H9 (cell line): ENCODE data around the gene RBM33. TPM values are rescaled to one million over a fixed set of nuclear protein-coding genes. Genes with fewer than 3 reads are reported as not detected.

Experiments used
- DNase-seq: peaks from one replicate; pipeline ENCODE4 v3.0.0-alpha.2; 2017
- H2AFZ ChIP-seq: one replicate; pipeline ENCODE4 v1.6.1; 2013; ENCODE audit warnings: mild to moderate bottlenecking, low read length, control low read depth, moderate library complexity
- H2AK5ac ChIP-seq: 2 replicates; pipeline ENCODE4 v1.6.1; 2013; ENCODE audit warnings: low read length, control low read depth, mixed read lengths; ENCODE audit not compliant: insufficient read length
- H2BK120ac ChIP-seq: one replicate; pipeline ENCODE4 v1.6.1; 2013; ENCODE audit warnings: low read depth, mild to moderate bottlenecking, low read length, control low read depth, inconsistent platforms; ENCODE audit not compliant: poor library complexity, severe bottlenecking
- H2BK12ac ChIP-seq: 2 replicates; pipeline ENCODE4 v1.6.1; 2013; ENCODE audit warnings: low read length, control low read depth, mixed read lengths, low read depth; ENCODE audit not compliant: insufficient read length
- H2BK15ac ChIP-seq: 2 replicates; pipeline ENCODE4 v1.6.1; 2013; ENCODE audit warnings: low read depth, low read length, control low read depth
- H2BK20ac ChIP-seq: one replicate; pipeline ENCODE4 v1.6.1; 2013; ENCODE audit warnings: low read depth, mild to moderate bottlenecking, low read length, control low read depth, inconsistent platforms; ENCODE audit not compliant: poor library complexity, severe bottlenecking
- H2BK5ac ChIP-seq: 2 replicates; pipeline ENCODE4 v1.6.1; 2013; ENCODE audit warnings: low read length, control low read depth, mixed read lengths; ENCODE audit not compliant: insufficient read length
- H3K14ac ChIP-seq: 2 replicates; pipeline ENCODE4 v1.6.1; 2013; ENCODE audit warnings: low read length, control low read depth; ENCODE audit not compliant: insufficient read depth
- H3K18ac ChIP-seq: 2 replicates; pipeline ENCODE4 v1.6.1; 2013; ENCODE audit warnings: low read depth, mild to moderate bottlenecking, mixed read lengths, low read length, control low read depth; ENCODE audit not compliant: insufficient read length
- H3K23ac ChIP-seq: 2 replicates; pipeline ENCODE4 v1.6.1; 2013; ENCODE audit warnings: low read length, control low read depth, mixed read lengths, low read depth; ENCODE audit not compliant: insufficient read length
- H3K23me2 ChIP-seq: 2 replicates; pipeline ENCODE4 v1.6.1; 2013; ENCODE audit warnings: low read depth, mild to moderate bottlenecking, mixed read lengths, low read length, control low read depth; ENCODE audit not compliant: insufficient read length, poor library complexity, severe bottlenecking
- H3K27ac ChIP-seq: 2 replicates; pipeline ENCODE4 v1.5.1; 2013; ENCODE audit warnings: low read length, control low read depth, mixed read lengths, low read depth; ENCODE audit not compliant: insufficient read length
- H3K27me3 ChIP-seq: 2 replicates; pipeline ENCODE4 v1.6.1; 2013; ENCODE audit warnings: low read length, control low read depth, inconsistent platforms; ENCODE audit not compliant: insufficient read depth
- H3K4ac ChIP-seq: 2 replicates; pipeline ENCODE4 v1.6.1; 2013; ENCODE audit warnings: low read depth, mild to moderate bottlenecking, control low read depth, inconsistent platforms, low read length, moderate library complexity
- H3K4me1 ChIP-seq: 2 replicates; pipeline ENCODE4 v1.6.1; 2013; ENCODE audit warnings: low read length, control low read depth, inconsistent platforms; ENCODE audit not compliant: insufficient read depth
- H3K4me2 ChIP-seq: 2 replicates; pipeline ENCODE4 v1.6.1; 2013; ENCODE audit warnings: low read length, control low read depth, mixed read lengths; ENCODE audit not compliant: insufficient read length, insufficient read depth
- H3K56ac ChIP-seq: 2 replicates; pipeline ENCODE4 v1.6.1; 2013; ENCODE audit warnings: low read depth, mild to moderate bottlenecking, mixed read lengths, low read length, control low read depth; ENCODE audit not compliant: insufficient read length
- H3K79me1 ChIP-seq: 2 replicates; pipeline ENCODE4 v1.6.1; 2013; ENCODE audit warnings: low read depth, mild to moderate bottlenecking, moderate library complexity, low read length, control low read depth, inconsistent platforms; ENCODE audit not compliant: insufficient read depth, poor library complexity, severe bottlenecking
- H3K79me2 ChIP-seq: 2 replicates; pipeline ENCODE4 v1.6.1; 2013; ENCODE audit warnings: low read length, control low read depth, inconsistent platforms; ENCODE audit not compliant: insufficient read depth
- H3K9ac ChIP-seq: 2 replicates; pipeline ENCODE4 v1.6.1; 2013; ENCODE audit warnings: low read length, control low read depth, mixed read lengths; ENCODE audit not compliant: insufficient read length; ENCODE audit errors: extremely low read depth
- H3K9me3 ChIP-seq: one replicate; pipeline ENCODE4 v1.6.1; 2013; ENCODE audit warnings: low read depth, low read length, inconsistent platforms; ENCODE audit not compliant: control insufficient read depth
- H3T11ph ChIP-seq: one replicate; pipeline ENCODE4 v1.6.1; 2013; ENCODE audit warnings: mild to moderate bottlenecking, low read length, control low read depth, inconsistent platforms
- H4K20me1 ChIP-seq: one replicate; pipeline ENCODE4 v1.6.1; 2013; ENCODE audit not compliant: control insufficient read depth, insufficient read length, insufficient read depth
- H4K5ac ChIP-seq: 2 replicates; pipeline ENCODE4 v1.6.1; 2013; ENCODE audit warnings: low read depth, mild to moderate bottlenecking, mixed read lengths, low read length, control low read depth; ENCODE audit not compliant: insufficient read length
- H4K8ac ChIP-seq: replicated peaks from 2 replicates; pipeline ENCODE4 v1.6.1; 2013; ENCODE audit warnings: low read length, control low read depth, mixed read lengths, low read depth; ENCODE audit not compliant: insufficient read length
- H4K91ac ChIP-seq: 2 replicates; pipeline ENCODE4 v1.6.1; 2013; ENCODE audit warnings: low read depth, mild to moderate bottlenecking, moderate library complexity, mixed read lengths, low read length, control low read depth; ENCODE audit not compliant: insufficient read length
- H3K27ac Mint-ChIP-seq, 3 experiments: 2 replicates in 2 of 3; 3 replicates in 1 of 3; pipeline ENCODE4 v1.8.0; 2020 to 2021; ENCODE audit warnings: mixed read lengths in 3 of 3, mild to moderate bottlenecking in 1 of 3, moderate library complexity in 1 of 3
- H3K27me3 Mint-ChIP-seq: 2 replicates; pipeline ENCODE4 v1.8.0; 2021; ENCODE audit warnings: low read depth, mild to moderate bottlenecking, moderate library complexity, mixed read lengths
- H3K36me3 Mint-ChIP-seq, 3 experiments: 2 replicates in 2 of 3; 3 replicates in 1 of 3; pipeline ENCODE4 v1.8.0; 2020 to 2021; ENCODE audit warnings: low read depth in 3 of 3, mixed read lengths in 3 of 3; ENCODE audit not compliant: insufficient read depth in 1 of 3
- H3K4me1 Mint-ChIP-seq, 2 experiments: 2 replicates each; pipeline ENCODE4 v1.8.0; 2020; ENCODE audit warnings: mixed read lengths in 2 of 2
- H3K4me3 Mint-ChIP-seq, 2 experiments: 2 replicates in 1 of 2; 3 replicates in 1 of 2; pipeline ENCODE4 v1.8.0; 2020 to 2021; ENCODE audit warnings: mild to moderate bottlenecking in 2 of 2, mixed read lengths in 2 of 2, moderate library complexity in 1 of 2
- H3K9me3 Mint-ChIP-seq, 2 experiments: 2 replicates in 1 of 2; 3 replicates in 1 of 2; pipeline ENCODE4 v1.8.0; 2020; ENCODE audit warnings: mild to moderate bottlenecking in 2 of 2, mixed read lengths in 2 of 2, moderate library complexity in 1 of 2
- WGBS: extraction: QIAGEN DNeasy Blood & Tissue Kit; methylation state at CpG from one replicate; pipeline ENCODE4 v1.1.7; 2013; ENCODE audit warnings: missing lambda C conversion rate, low lambda C conversion rate, mixed read lengths; ENCODE audit not compliant: insufficient read length; ENCODE audit errors: extremely low coverage; 5-methylcytosine and 5-hydroxymethylcytosine counted together
- total RNA-seq: library from RNA; stranded (reverse); gene quantifications from 2 replicates; pipeline ENCODE4 v1.2.1, GENCODE V29; 2021
- TF ChIP-seq, protein P1 (sequence below): fragments of 200-600 bp; sonication (generic); conservative IDR thresholded peaks from 3 replicates; pipeline ENCODE4 v1.8.0; 2021; ENCODE audit warnings: antibody characterized with exemption, mild to moderate bottlenecking

Gene RBM33
- total RNA-seq, 1 experiment from 2014 or later, result 71.3 TPM

GRCh38 chr7:155680864-155681263 is 36.4 kb downstream of the RBM33 start:
- no peak overlapping the region for H2BK12ac ChIP-seq
- Mint-ChIP-seq H3K36me3 (peaks cover 23 to 42% (median 29%) of the 10 kb centered on the region in 3 experiments; a peak in 6 of 7 replicates), H3K4me3 (no peak overlapping the region), H3K27me3 (no peaks in the 10 kb centered on the region), H3K27ac (peak overlapping the region in 1 of 3 experiments; percentile 15; a peak in 1 of 7 replicates), H3K9me3 (no peaks in the 10 kb centered on the region; a peak in 1 of 5 replicates), H3K4me1 (peaks cover 36 to 37% of the 10 kb centered on the region in 2 experiments)
- no peak for DNase-seq
- WGBS, result no CpG with 5 or more reads among the region's 2 CpGs
- no peaks in the 10 kb centered on the region for H3K23me2 ChIP-seq
- no peak overlapping the region for H2BK20ac ChIP-seq
- H4K5ac ChIP-seq, result no peak overlapping the region
- no peak overlapping the region for H3K4me2 ChIP-seq
- H2BK120ac ChIP-seq, result no peak overlapping the region
- H3K23ac ChIP-seq, result no peak overlapping the region
- peaks cover 13% of the 10 kb centered on the region; the same call in 1 of the 2 replicates for H3K79me2 ChIP-seq
- no peak overlapping the region for H3K14ac ChIP-seq
- no peak overlapping the region for H2AK5ac ChIP-seq
- H4K8ac ChIP-seq, result no peak overlapping the region
- H3K79me1 ChIP-seq, result peaks cover 3% of the 10 kb centered on the region
- TF ChIP-seq, protein P1, sequence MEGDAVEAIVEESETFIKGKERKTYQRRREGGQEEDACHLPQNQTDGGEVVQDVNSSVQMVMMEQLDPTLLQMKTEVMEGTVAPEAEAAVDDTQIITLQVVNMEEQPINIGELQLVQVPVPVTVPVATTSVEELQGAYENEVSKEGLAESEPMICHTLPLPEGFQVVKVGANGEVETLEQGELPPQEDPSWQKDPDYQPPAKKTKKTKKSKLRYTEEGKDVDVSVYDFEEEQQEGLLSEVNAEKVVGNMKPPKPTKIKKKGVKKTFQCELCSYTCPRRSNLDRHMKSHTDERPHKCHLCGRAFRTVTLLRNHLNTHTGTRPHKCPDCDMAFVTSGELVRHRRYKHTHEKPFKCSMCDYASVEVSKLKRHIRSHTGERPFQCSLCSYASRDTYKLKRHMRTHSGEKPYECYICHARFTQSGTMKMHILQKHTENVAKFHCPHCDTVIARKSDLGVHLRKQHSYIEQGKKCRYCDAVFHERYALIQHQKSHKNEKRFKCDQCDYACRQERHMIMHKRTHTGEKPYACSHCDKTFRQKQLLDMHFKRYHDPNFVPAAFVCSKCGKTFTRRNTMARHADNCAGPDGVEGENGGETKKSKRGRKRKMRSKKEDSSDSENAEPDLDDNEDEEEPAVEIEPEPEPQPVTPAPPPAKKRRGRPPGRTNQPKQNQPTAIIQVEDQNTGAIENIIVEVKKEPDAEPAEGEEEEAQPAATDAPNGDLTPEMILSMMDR, result no peak
- no peaks in the 10 kb centered on the region for H4K20me1 ChIP-seq
- H2AFZ ChIP-seq, result no peak overlapping the region
- no peaks in the 10 kb centered on the region for H3K9me3 ChIP-seq
- no peak overlapping the region for H3K4ac ChIP-seq
- no peak overlapping the region for H3K56ac ChIP-seq
- no peak overlapping the region for H2BK15ac ChIP-seq
- H2BK5ac ChIP-seq, result no peak overlapping the region
- H3K27ac ChIP-seq, result no peak overlapping the region
- no peak overlapping the region for H3T11ph ChIP-seq
- H3K9ac ChIP-seq, result no peak overlapping the region
- no peaks in the 10 kb centered on the region; the same call in 1 of the 2 replicates for H3K4me1 ChIP-seq
- no peak overlapping the region for H3K18ac ChIP-seq
- H4K91ac ChIP-seq, result no peak overlapping the region
- H3K27me3 ChIP-seq, result no peaks in the 10 kb centered on the region
